ENCODE measurements around the gene TENT5C. TPM values are rescaled to one million over a fixed set of nuclear protein-coding genes. Genes with fewer than 3 reads are reported as not detected.

TENT5C gene
- total and polyA plus RNA-seq, 2 of the 8 experiments (the other 6 are each of a cell fraction or from before 2014, with no cell fraction given), result 0.38 to 0.99 TPM

DNA sequence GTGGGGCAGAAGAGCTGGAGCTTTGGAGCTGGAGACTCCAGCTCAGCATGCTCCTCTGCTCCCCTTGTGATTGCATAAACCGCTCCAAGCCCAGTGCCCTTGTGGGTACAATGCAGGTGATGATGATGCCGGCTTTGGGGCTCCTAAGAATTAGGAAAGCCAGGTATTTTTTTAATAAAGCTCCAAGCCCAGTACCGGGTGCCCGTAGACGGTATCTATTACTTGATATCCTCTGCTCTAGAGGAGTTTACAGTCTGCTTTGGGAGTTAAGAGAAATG is 27.2 kb downstream of the TENT5C start:
- Histone ChIP-seq H3K79me1 (ENCODE audit: low read depth, low read length) (no peaks in the 10 kb centered on the region), H3K23me2 (ENCODE audit: low read depth, low read length) (no peaks in the 10 kb centered on the region), H3K27ac (ENCODE audit: low read depth, low read length) (no peak overlapping the region), H2BK120ac (replicated peaks; ENCODE audit: low read depth, low read length) (no peak overlapping the region), H3K36me3 (ENCODE audit: control insufficient read depth in 2 of 4, insufficient read depth in 4 of 4, low read length in 3 of 4) (no peaks in the 10 kb centered on the region), H4K8ac (ENCODE audit: extremely low read depth, insufficient read depth, low read length) (peak overlapping the region; percentile 73; the same call in 1 of the 2 replicates), H3K4ac (replicated peaks; ENCODE audit: insufficient read length, low read depth, low read length) (no peak overlapping the region), H3K4me3 (ENCODE audit: extremely low read depth in 1 of 4, insufficient read depth in 2 of 4, low read depth in 3 of 4, low read length in 4 of 4) (no peak overlapping the region), H4K91ac (replicated peaks; ENCODE audit: insufficient read length, low read length) (no peak overlapping the region), H4K5ac (ENCODE audit: insufficient read length, low read depth, low read length) (no peak overlapping the region), H3K4me2 (ENCODE audit: insufficient read depth in 1 of 2, low read depth in 2 of 2, low read length in 2 of 2) (peak overlapping the region in 1 of 2 experiments; percentile 47; a peak in 2 of 4 replicates), H2AFZ (ENCODE audit: low read length) (peak overlapping the region; percentile 73), H3K27me3 (replicated peaks in 1 of 4; ENCODE audit: control insufficient read depth in 3 of 4, extremely low read depth in 1 of 4, insufficient read depth in 3 of 4, low read length in 3 of 4) (0 out of 7 replicates have a peak, but pooled peaks cover 0 to 2% (median 0%) of the 10 kb centered on the region in 4 experiments), H2BK5ac (ENCODE audit: low read depth, low read length) (no peak overlapping the region), H3K9ac (replicated peaks in 1 of 4; ENCODE audit: extremely low read depth in 1 of 4, low read depth in 3 of 4, low read length in 3 of 4) (no peak overlapping the region), H2BK12ac (ENCODE audit: low read depth, low read length) (no peak overlapping the region), H2AK5ac (ENCODE audit: low read depth, low read length) (no peak overlapping the region), H4K20me1 (replicated peaks in 1 of 2; ENCODE audit: control insufficient read depth in 1 of 2, insufficient read depth in 2 of 2, low read length in 2 of 2) (no peaks in the 10 kb centered on the region), H3K56ac (replicated peaks; ENCODE audit: insufficient read length, low read depth, low read length) (no peak overlapping the region), H3K14ac (ENCODE audit: insufficient read length) (no peak overlapping the region), H3K18ac (ENCODE audit: extremely low read depth, low read length) (no peak overlapping the region), H3K9me3 (ENCODE audit: insufficient read depth in 2 of 2, low read depth in 1 of 2, low read length in 1 of 2) (no peaks in the 10 kb centered on the region), H3K23ac (ENCODE audit: insufficient read length) (no peak overlapping the region), H2BK15ac (ENCODE audit: low read length) (no peak overlapping the region), H3K79me2 (ENCODE audit: control insufficient read depth in 1 of 2, insufficient read depth in 2 of 2, low read length in 2 of 2) (no peaks in the 10 kb centered on the region), H3K4me1 (replicated peaks in 1 of 4; ENCODE audit: control insufficient read depth in 3 of 4, insufficient read depth in 4 of 4, low read length in 3 of 4) (peaks cover 5 to 16% (median 8%) of the 10 kb centered on the region in 4 experiments; a peak in 6 of 7 replicates), H2BK20ac (ENCODE audit: low read length) (no peak overlapping the region)
- ChIA-PET CTCF (ENCODE audit: partially characterized antibody) (interaction anchor here (0.7 to 1.9 kb wide), 5 partner anchors 12 to 121 kb away, joined by 3 to 7 read pairs (median 3); no protein-coding TSS in a partner anchor), POLR2A (ENCODE audit: partially characterized antibody) (interaction anchor here (2.9 kb wide), 1 partner anchor 26 kb away, joined by 12 read pairs; the partner anchor contains the start of gene TENT5C)
- 90% methylated on average over 5 of the region's 5 CpGs; no CpG with 5 or more reads in 1 of the 2 experiments for WGBS, 2 experiments (ENCODE audit: extremely low coverage in 1 of 2, insufficient coverage in 1 of 2, insufficient read length in 1 of 2, insufficient replicate concordance in 2 of 2, low coverage in 1 of 2, low lambda C conversion rate in 2 of 2, missing lambda C conversion rate in 1 of 2)
- FAIRE-seq (no peak), DNase-seq (ENCODE audit: low read depth in 1 of 2, low spot score in 2 of 2) (no peak)
